Kidney epithelial cell (primary cell): Measurements from ENCODE around the gene TLCD3B. TPM values are rescaled to one million over a fixed set of nuclear protein-coding genes. Genes with fewer than 3 reads are reported as not detected.

ENCODE experiments used
- DNase-seq: peaks from one replicate; pipeline ENCODE4 v3.0.0-alpha.2; 2010; ENCODE audit warnings: low read depth
- H3K27me3 ChIP-seq: 2 replicates; pipeline ENCODE4 v1.6.0; 2011; ENCODE audit warnings: low read length; ENCODE audit not compliant: control insufficient read depth, insufficient read depth
- H3K36me3 ChIP-seq: 2 replicates; pipeline ENCODE4 v1.5.1; 2011; ENCODE audit warnings: low read length; ENCODE audit not compliant: control insufficient read depth, insufficient read depth
- H3K4me3 ChIP-seq: 2 replicates; pipeline ENCODE4 v1.5.1; 2011; ENCODE audit warnings: low read depth, mild to moderate bottlenecking, control low read depth, low read length
- total RNA-seq: library from RNA; depleted of rRNA; stranded (reverse); fragments of >200 nt; gene quantifications from 2 replicates; pipeline ENCODE4 v1.2.3, GENCODE V29; 2015
- TF ChIP-seq, protein P1 (sequence below): IDR thresholded peaks from 2 replicates; pipeline ENCODE4 v1.5.1; 2011; ENCODE audit warnings: mild to moderate bottlenecking, moderate library complexity, low read length, control low read depth, inconsistent platforms; ENCODE audit not compliant: insufficient read depth, poor library complexity, severe bottlenecking

TLCD3B gene
- total RNA-seq, 1 donor from 2014 or later, result not detected

DNA sequence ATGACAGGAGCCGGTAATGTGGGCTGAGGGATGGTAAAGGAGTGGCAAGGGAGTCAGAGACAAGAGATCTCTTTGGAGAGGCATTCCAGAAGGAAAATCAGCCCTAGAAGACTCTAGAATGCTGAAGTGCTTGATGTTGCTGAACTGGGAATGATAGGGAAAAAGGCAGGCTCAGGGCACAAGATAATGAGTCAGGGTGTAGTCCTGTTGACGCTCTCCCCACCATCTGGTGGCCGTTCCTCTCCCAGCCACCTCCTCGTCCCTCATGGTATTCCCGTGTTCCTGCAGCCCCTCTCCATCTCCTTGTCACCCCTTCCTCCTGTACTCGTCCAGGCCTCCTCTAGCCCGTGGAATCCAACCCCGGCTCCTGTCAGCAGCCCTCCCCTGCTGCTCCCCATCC lies 23.4 kb upstream of the TLCD3B start:
- H3K27me3 ChIP-seq, result no peaks in the 10 kb centered on the region
- no peak overlapping the region for H3K4me3 ChIP-seq
- H3K36me3 ChIP-seq, result no peaks in the 10 kb centered on the region
- TF ChIP-seq, protein P1, sequence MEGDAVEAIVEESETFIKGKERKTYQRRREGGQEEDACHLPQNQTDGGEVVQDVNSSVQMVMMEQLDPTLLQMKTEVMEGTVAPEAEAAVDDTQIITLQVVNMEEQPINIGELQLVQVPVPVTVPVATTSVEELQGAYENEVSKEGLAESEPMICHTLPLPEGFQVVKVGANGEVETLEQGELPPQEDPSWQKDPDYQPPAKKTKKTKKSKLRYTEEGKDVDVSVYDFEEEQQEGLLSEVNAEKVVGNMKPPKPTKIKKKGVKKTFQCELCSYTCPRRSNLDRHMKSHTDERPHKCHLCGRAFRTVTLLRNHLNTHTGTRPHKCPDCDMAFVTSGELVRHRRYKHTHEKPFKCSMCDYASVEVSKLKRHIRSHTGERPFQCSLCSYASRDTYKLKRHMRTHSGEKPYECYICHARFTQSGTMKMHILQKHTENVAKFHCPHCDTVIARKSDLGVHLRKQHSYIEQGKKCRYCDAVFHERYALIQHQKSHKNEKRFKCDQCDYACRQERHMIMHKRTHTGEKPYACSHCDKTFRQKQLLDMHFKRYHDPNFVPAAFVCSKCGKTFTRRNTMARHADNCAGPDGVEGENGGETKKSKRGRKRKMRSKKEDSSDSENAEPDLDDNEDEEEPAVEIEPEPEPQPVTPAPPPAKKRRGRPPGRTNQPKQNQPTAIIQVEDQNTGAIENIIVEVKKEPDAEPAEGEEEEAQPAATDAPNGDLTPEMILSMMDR, result no peak
- no peak for DNase-seq

DNA sequence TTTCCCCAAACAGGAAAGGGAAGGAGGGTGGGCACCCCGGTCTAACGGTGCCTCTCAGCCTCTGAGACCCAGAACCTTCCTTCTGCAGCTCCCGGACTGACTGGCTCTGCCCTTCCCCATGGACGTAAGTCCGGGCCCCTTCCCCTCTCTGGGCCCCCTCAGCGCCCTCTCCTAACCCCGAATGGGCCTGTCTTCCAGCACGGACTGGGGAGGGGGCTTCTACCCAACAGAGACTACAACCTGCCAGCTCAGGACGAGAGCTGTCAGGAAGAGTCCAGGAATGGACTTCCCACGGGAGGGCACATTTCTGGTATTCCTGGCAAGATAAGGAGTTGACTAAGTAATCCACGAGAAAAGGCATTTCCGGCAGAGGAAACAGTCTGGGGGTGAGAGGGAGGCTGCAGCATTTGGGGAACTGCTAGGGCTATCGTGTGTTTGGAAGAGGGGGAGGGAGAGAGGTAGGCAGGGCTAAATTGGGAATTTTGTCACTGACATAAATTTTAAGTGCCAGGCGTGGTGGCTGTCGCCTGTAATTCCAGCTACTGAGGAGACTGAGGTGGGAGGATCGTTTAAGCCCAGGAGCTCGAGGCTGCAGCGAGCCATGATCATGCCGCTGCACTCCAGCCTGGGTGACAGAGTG lies 22.4 kb upstream of the TLCD3B start:
- H3K4me3 ChIP-seq, result peak overlapping the region; percentile 94
- DNase-seq, result no peak
- H3K27me3 ChIP-seq, result no peaks in the 10 kb centered on the region
- no peaks in the 10 kb centered on the region for H3K36me3 ChIP-seq
- TF ChIP-seq, protein P1, result no peak

DNA sequence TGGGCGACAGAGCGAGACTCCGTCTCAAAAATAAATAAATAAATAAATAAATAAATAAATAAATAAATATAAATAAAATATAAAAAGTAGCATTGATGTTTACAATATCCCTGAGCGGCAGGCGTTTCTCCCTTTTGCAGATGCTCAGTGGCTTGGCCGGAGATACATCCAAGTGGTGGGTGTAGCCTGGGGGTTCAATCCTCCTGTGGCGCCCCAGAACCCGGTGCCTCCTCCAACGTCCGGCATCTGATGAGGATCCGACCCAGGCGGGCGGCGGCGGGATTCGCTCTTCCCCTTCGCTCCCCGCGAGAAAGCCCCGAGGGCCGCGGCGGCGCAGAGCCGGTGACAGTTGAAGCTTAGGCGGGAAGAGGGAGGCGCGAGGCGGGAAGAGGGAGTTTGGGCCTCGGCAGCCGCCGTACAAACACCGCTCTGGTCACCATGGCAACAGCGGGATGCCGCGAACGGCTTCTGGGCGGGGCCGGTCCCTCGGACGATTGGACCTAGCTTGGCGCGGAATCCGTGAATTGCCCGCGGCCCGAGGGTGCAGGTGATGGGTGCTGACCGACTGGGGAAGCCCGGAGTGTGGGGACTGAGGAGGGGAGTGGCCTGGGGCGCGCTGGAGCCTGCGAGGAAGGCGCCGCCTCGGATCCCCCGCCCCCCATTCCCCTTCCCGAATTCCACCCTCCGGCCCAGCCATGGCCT lies 21.8 kb upstream of the TLCD3B start:
- DNase-seq, result peak; percentile 32
- Histone ChIP-seq H3K4me3 (peak overlapping the region; percentile 94), H3K36me3 (no peaks in the 10 kb centered on the region), H3K27me3 (no peaks in the 10 kb centered on the region)
- TF ChIP-seq, protein P1, result no peak

DNA sequence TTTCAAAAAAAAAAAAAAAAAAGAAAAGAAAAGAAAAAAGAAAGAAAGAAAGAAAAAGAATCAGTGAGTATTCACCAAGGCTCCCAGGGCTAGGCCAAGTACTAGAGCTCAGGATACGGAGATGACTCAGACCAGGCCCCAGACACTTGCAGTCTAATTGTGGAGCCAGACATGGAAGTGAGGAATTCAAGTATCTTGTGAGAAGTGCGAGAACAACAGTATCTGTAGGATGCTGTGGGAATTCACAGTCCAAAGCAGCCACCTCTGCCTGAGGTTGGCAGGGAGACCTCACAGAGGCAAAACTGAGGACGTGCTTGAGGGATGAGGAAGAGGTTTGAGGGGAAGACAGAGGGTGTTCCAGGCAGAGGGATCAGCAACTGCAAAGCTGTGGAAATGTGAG lies 20.4 kb upstream of the TLCD3B start:
- TF ChIP-seq, protein P1, result no peak
- H3K27me3 ChIP-seq, result no peaks in the 10 kb centered on the region
- DNase-seq, result no peak

DNA sequence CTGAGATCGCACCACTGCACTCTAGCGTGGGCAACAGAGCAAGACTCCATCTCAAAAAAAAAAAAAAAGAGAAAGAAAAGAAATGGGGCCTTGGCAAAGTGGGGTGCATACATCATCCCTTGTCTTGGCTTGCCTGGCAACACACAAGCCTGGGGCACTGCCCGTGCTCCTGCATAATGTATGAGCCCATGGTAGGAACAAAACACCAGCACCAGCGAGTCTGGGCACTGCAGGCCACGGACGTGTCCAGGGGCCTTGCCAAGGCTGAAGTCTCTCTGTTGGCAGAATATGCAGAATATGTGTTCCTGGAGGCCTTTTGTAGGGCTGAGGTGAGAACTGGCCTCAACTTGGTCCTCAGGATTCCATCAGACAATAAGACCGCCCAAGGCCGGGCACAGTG lies 18.8 kb upstream of the TLCD3B start:
- no peak overlapping the region for H3K4me3 ChIP-seq
- no peak for DNase-seq
- no peaks in the 10 kb centered on the region for H3K36me3 ChIP-seq
- peaks cover 2% of the 10 kb centered on the region for H3K27me3 ChIP-seq
- TF ChIP-seq, protein P1, result no peak

More for the DNA sequence above, 20.4 kb upstream of the TLCD3B start:
- Histone ChIP-seq H3K36me3 (no peaks in the 10 kb centered on the region), H3K4me3 (no peak overlapping the region)
